HG03175 (cell line): ENCODE measurements around the gene LONP2.
"Not testable (repeated sequence)": the region's sequence is repeated elsewhere in the genome, so short reads cannot be mapped to it uniquely, and the experiment has no call there.

Experiments used
- ATAC-seq: cut with Tn5 transposase; IDR thresholded peaks from one replicate; pipeline ENCODE4 v1.9.1; 2021; ENCODE audit warnings: mild to moderate bottlenecking, moderate library complexity; ENCODE audit not compliant: unreplicated experiment

Gene LONP2

DNA sequence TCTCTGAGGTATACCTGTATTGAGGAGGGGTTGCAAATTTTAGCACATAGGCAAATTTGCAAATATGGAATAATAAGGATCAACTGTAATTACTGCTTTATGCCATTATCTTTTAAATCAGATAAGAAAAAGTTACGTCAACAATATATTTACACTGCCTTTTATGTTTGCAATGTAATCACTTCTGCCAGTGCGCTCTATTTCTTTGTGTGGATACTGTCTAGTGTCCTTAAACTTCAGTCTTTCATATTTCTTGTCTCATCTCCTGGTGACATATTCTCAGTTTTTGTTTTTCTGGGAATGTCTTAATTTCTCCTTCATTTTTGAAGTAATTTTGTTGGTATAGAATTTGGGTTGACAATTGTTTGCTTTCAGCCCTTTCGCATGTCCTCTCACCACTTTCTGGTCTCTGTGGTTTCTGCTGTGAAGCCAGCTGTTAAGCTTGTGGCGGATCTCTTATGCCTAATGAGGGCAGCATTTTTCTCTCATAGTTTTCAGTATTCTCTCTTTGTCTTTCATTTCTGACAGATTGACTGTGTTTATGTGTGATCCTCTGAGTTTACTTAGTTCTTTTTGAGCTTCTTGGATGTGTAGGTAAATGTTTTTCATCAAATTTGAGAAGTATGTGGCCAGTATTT, 40.8 kb downstream of the LONP2 start:
- no peak for ATAC-seq

DNA sequence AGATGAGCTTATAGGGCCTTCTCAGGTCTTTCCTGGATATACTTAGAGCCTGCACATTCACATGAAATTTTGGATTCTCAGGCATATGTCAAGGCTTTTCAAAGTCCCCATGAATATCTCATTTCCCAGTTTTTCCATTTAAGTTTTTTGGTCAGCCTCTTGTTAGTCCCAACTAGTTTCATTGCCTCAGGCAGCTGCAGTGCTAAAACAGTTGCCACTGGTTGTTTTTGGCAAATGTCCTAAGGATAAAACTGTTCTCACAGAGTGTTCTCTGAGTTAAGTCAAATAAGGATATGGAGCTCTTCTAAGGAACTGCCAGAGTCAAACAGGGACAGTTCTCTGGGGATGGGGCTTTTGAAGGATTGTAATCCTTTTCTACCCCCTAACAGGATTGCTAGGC, 43.1 kb downstream of the LONP2 start:
- no peak for ATAC-seq

DNA sequence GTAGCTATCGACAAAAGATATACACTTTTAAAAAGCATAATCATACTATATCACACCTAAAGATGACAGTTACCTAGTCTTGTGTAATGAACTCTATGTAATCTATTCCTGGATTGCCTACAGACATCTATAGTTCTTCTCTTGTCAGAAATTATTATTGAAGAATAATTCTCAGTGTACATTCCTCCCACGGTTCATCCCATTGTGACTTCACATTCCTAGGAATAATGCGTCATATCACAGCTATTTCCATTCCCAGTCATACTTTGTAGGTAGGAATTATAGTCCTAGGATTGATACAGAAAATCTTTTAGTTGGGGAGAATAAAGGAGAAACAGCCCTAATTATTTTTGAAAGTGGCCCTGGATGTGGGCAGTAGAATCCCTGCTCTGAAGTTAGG, 47.2 kb downstream of the LONP2 start:
- no peak for ATAC-seq

DNA sequence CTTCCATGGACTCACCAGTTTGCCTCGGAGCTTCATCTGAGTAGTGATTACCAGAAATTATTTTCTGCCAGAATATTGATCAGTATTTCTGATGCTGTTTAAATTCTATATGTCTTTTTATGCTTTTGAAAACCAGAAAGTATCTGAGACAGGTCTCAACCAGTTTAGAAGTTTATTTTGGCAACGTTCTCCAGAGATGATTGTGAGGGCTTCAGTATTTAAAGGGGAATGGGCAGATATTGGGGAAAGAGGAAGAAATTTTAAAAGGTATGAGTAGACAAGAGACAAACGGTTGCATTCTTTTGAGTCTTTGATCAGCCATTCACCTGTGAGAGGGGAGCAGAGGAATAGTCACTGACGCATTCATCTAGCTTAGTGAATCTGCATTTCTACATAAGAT, 47.7 kb downstream of the LONP2 start:
- no peak for ATAC-seq

DNA sequence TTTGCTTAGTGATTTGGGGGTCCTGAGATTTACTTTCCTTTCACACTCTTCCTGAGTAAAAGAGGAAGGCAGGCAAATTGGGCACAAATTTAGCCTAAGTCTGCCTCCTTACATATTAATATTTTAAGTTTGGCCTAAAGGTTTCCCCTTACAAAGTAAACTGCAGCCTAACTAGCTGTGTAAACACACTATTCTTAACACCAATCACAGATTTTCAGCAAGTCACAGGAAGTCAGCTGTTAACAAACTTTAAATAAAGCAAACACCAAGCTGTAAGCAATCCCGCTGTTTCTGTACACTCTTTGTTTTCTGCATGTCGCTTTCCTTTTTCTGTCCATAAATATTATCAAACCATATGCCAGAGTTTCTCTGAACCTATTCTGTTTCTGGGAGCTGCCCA, 48.4 kb downstream of the LONP2 start:
- no peak for ATAC-seq

DNA sequence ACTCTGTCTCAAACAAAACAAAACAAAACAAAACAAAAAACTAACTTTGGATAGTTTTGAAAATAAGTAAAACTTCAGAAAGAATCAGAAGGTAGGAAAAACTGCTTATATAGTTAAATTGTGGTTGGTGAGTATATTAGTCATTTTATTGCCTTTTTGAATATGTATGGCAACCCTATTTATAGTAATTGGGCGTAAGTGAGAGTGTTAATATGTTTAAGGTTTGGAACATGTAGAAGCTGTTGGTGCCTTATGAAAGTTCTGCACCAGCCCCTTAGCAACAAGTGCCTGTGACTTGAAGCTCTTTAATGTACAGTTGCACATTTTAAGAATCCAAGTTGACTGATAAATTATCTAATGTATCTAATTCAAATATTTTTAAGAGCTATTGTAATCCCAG, 50.6 kb downstream of the LONP2 start:
- ATAC-seq = no peak

DNA sequence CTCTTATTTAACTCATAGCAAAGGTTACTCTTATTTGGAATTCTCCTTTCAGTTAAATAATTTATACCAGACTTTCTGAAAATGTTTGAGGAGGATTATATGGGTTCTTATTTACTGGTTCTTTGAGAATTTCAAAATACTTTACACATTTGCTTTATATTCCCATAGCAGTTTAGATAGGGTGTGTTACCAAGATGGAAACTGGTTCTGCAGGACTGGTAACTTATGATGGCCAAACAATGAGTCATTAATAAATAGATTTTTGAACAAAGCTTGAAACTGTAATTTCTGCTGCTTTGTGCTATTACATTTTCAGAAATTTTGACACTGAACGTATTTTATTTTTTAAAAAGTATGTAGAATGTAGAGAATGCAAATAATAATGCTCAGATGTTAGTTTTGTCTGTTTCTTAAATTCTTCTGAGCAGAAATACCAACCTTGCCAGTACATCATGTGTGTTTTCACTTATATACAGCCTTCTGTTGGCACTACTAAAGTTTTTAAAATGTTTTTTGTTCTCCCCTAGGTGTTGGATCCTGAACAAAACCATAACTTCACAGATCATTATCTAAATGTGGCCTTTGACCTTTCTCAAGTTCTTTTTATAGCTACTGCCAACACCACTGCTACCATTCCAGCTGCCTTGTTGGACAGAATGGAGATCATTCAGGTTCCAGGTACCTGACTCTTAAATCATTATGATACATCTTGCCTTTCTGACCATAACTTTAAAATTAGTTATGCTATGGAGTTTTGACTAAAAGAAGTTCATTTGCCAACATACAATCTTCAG, 51.6 kb downstream of the LONP2 start:
- no peak for ATAC-seq

DNA sequence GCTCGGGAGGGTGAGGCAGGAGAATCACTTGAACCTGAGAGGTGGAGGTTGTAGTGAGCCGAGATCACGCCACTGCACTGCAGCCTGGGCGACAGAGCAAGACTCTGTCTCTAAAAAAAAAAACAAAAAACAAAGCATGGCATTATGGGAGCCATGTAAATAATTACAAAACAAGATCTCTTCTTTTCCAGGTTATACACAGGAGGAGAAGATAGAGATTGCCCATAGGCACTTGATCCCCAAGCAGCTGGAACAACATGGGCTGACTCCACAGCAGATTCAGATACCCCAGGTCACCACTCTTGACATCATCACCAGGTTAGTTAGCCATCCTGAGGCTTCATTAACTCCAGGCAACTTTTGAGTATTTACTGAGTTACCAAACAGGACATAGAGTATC, 55.4 kb downstream of the LONP2 start:
- no peak for ATAC-seq

DNA sequence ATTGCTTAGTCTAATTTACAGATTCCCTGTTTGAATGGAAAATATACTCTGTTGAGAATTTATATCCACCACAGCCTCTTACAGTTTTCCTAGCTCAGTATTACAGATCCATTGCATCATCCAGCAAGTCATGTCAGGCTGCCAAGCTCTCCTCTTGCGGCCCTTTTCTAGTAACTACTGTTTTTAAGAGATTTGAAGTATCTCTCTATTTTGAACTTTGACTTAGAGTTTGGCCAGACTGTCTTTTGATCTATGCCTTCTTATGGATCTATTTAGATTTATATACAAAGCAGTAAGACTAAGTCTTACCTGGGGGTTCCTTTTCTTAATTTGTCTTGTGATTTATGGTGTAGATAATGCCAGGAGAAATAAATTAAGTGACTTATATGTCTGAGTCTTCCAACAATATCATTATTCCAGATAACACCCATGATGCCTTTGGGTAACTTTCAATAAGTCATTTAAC, 56.3 kb downstream of the LONP2 start:
- ATAC-seq = no peak

DNA sequence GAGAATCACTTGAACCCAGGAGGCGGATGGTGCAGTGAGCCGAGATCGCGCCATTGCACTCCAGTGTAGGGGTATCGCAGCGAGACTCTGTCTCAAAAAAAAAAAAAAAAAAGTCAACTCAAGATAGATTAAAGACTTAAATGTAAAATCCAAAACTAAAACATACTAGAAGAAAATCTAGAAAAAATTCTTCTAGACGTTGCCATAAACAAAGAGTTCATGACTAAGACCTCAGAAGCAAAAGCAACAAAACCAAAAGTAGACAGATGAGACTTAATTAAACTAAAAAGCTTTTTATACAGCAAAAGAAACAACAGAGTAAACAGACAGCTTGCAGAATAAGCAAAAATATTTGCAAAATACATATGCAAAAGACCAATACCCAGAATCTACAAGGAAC, 64.4 kb downstream of the LONP2 start:
- ATAC-seq = no peak

DNA sequence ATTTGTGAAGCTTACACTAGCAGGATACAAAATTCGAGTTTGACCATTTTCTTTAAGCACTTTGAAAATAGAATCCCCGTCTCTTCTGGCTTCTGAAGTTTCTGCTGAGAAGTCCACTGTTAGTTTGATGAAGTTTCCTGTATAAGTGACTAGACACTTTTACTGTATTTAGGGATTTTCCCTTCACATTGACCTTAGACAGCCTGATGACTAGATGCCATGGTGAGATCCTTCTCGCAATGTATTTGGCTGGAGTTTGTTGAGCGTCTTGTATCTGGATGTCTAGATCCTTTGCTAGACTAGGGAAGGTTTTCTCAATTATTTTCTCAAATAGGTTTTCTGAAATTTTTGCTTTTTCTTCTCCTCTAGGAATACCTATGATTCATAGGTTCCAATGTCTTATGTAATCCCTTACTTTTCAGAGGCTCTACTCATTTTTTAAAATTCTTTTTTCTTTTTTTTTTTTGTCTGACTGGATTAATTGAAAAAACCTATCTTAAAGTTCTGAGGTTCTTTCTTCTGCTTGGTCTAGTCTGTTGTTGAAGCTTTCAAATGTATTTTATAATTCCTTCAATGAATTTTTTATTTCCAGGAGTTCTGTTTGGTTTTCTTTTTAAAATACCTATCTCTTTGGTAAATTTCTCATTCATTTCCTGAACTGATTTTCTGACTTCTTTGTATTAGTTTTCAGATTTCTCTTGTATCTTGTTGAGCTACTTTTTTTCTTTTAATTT, 67.0 kb downstream of the LONP2 start:
- ATAC-seq = no peak

DNA sequence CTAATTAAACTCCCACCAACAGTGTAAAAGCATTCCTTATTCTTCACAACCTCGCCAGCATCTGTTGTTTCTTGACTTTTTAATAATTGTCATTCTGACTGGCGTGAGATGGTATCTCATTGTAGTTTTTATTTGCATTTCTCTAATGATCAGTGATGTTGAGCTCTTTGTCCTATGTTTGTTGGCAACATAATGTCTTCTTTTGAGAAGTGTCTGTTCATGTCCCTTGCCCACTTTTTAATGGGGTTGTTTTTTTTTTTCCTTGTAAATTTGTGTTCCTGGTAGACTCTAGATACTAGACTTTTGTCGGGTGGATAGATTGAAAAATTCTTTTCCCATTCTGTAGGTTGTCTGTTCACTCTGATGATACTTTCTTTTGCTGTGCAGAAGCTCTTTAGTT, 69.8 kb downstream of the LONP2 start:
- ATAC-seq = not testable (repeated sequence)

DNA sequence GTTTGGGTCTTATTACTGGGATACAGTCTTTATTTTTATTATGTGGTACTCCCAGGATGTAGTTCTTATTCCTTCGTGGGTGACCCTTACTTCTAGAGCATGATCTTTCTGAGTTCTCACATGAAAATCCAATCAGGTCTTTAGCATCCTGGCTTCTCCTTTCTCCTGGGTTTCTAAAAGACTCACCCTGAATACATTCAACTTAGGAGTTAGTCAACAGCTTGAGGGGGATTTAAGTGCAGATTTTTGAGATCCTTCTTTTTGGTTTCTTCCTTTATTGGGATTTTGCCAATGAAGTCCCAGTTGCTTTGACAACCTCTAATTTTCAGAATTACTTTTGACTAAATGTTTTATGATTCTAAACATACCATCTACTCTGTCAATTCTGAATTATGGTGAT, 72.9 kb downstream of the LONP2 start:
- no peak for ATAC-seq

DNA sequence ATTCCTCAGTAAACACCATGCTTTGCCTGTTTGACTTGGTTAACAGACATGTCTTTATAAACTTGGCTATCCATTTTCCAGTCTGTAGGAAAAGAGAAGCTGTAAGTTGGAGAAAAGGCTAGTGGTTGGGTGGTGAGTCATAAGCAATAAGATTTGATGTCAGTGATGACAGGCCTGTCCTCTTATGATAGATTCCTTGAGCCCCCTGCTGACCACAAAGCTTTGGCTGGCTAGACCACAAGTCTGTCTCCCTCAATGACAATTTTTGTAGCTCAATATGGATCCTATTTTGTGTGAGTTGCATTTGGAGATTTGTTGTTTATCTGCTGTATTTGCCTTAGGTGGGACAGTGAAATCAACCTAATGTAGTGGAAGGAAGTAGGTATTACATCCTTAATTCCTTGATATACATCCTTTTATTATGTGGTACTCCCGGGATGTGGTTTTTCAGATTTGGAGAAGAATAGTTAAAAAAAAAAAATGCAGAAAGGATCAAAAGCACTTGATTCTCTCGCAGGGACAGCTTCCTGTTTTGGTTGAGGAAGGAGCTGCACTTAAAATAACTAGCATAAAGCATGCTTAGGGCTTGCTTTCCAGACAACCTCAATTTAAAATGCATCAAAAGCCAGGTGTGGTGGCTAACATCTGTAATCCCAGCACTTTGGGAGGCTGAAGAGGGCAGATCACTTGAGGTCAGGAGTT, 73.7 kb downstream of the LONP2 start:
- no peak for ATAC-seq

DNA sequence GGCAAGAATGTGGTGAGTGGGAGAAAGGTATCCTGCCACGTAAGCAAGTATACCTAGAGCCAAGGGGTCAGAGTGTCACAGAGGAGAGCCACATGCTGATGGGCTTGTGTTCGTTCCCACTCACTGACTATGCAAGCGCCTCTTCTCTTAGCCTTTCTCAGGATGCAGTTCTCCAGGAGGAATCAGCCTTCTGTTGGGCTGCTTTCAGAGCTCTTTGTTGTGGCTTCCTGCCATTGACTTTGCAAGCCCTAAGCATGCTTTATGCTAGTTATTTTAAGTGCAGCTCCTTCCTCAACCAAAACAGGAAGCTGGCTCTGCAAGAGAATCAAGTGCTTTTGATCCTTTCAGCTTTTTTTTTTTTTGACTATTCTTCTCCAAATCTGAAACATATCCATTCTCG, 74.5 kb downstream of the LONP2 start:
- no peak for ATAC-seq

DNA sequence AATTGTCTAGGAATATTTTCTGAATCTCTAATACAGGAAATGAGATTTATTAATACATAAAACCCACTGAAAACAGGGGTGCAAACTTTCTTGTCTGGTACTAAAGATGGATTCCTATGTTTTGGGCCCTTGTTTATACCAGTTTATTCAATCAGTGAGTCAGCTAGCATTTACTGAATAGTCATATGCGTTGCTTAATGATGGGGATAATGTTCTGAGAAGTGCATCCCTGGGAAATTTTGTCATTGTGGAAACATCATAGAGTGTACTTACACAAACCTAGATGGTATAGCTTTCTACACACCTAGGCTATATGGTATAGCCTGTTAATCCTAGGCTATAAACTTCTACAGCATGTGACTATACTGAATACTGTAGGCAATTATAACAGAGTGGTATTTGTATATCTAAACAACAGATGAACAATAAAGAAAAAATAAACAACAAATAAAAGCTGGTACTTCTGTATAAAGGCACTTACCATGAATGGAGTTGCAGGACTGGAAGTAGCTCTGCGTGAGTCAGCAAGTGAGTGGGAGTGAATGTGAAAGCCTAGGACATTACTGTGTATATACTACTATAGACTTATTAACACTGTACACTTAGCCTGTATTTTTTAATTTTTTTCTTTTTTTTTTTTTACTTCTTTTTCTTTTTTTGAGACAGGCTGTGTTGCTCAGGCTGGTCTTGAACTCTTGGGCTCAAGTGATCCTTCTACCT, 77.4 kb downstream of the LONP2 start:
- ATAC-seq = no peak

DNA sequence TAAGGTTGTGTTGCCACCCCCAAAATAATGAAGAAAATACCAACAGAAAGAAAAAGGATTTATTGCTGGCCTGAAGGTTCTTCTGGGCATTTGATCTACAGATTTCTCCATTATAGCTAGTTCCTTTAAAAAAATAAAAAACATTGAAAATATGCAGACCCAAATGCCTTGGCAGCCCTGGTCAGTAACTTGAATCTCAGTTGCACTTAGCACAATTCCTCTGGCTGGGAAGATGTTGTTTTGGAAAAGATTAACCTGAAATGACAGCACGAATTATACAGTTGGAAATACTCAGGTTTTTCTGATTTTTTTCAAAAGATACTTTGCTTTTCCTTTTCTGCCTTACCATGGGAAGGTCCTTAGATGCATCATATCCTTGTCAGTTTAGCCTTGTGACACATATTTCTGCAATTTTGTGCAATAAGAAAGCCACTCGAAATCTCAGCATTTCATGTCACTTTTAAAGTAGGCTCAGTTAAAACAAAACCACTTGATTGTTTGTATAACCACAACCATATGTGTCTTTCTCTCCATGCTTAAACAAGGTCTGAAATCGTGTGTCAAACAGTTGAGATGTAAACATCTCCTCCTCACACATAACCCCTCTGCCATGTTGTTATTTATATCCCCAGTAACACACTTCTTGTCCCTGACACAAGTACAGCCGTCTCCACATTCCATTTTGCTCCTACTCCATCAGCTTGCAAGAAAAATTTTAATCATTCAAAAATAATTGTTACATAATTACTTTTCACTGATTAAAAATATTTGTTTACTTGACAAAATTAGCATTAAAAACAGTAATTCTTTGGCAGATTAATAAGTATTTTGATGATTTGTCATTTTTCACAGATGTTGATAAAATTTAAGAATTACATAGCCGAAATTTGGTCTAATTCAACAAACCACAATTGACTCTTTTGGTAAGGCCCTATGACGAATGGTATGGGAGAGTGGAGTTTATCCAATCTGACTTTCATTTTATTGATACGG, 80.0 kb downstream of the LONP2 start:
- ATAC-seq = no peak

DNA sequence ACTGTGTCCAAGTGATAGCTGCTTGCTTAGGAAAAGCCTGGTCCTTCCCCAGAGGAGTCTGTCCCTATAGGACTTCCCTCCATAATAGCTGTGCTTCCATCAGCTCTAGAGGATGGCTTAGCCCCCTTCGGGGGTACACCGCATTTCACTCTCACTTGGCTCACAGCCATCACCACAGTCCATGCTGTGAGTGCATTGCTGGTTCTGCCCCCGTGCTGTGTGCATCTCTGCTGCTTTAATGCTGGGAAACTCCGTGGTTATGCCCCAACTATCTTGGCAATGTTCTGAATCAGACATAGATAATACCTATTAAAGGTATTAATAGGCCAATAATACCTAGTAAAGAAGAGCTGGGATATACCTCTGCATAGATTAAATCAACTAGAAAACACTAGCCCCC, 82.8 kb downstream of the LONP2 start:
- no peak for ATAC-seq

DNA sequence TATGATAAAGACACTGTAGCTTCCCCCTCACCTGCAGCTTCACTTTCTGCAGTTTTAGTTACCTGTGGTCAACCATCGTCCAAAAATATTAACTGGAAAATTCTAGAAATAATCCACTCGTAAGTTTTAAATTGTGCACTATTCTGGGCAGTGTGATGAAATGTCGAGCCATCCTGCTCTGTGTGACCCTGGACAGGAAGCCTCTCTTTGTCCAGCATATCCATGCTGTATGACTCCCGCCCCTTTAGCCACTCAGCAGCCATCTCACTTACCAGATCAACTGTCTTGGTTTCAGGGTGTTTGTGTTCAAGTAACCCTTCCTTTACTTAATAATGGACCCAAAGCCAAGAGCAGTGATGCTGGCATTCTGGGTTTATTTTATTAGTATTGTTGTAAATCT, 85.0 kb downstream of the LONP2 start:
- ATAC-seq = no peak
